ENCODE data around the gene AUTS2.

Gene AUTS2

GRCh38 chr7:70303309-70303708 lies 705.0 kb downstream of the AUTS2 start:
- Histone ChIP-seq H3K9me3 (ENCODE audit: control insufficient read depth in 1 of 2, low read length in 2 of 2) (no peaks in the 10 kb centered on the region), H3K4me3 (ENCODE audit: low read depth in 1 of 2, low read length in 2 of 2) (no peak overlapping the region), H3K4me1 (ENCODE audit: control insufficient read depth in 1 of 2, insufficient read depth in 2 of 2, low read length in 2 of 2) (no peaks in the 10 kb centered on the region), H3K27ac (ENCODE audit: low read depth, low read length) (no peak overlapping the region), H3K27me3 (ENCODE audit: control insufficient read depth in 1 of 2, insufficient read depth in 2 of 2, low read length in 2 of 2) (no peaks in the 10 kb centered on the region), H3K36me3 (ENCODE audit: control insufficient read depth in 1 of 2, insufficient read depth in 2 of 2, low read length in 2 of 2) (no peaks in the 10 kb centered on the region), H3K9ac (ENCODE audit: low read depth in 1 of 2, low read length in 2 of 2) (no peak overlapping the region)

- H3K9ac ChIP-seq (ENCODE audit: low read depth in 1 of 2, low read length in 2 of 2), result no peak overlapping the region
- H3K27me3 ChIP-seq (ENCODE audit: control insufficient read depth in 1 of 2, insufficient read depth in 2 of 2, low read length in 2 of 2), result no peaks in the 10 kb centered on the region
- H3K9me3 ChIP-seq (ENCODE audit: control insufficient read depth in 1 of 2, low read length in 2 of 2), result no peaks in the 10 kb centered on the region
- no peaks in the 10 kb centered on the region for H3K36me3 ChIP-seq (ENCODE audit: control insufficient read depth in 1 of 2, insufficient read depth in 2 of 2, low read length in 2 of 2)
- H3K27ac ChIP-seq (ENCODE audit: low read depth, low read length), result no peak overlapping the region
- H3K4me1 ChIP-seq (ENCODE audit: control insufficient read depth in 1 of 2, insufficient read depth in 2 of 2, low read length in 2 of 2), result no peaks in the 10 kb centered on the region
- no peak overlapping the region for H3K4me3 ChIP-seq (ENCODE audit: low read depth in 1 of 2, low read length in 2 of 2)
Observed at GRCh38 chr7:70303780-70304179, 705.5 kb downstream of the AUTS2 start.

- Histone ChIP-seq H3K9me3 (ENCODE audit: control insufficient read depth in 1 of 2, low read length in 2 of 2) (no peaks in the 10 kb centered on the region), H3K4me3 (ENCODE audit: low read depth in 1 of 2, low read length in 2 of 2) (no peak overlapping the region), H3K4me1 (ENCODE audit: control insufficient read depth in 1 of 2, insufficient read depth in 2 of 2, low read length in 2 of 2) (no peaks in the 10 kb centered on the region), H3K27me3 (ENCODE audit: control insufficient read depth in 1 of 2, insufficient read depth in 2 of 2, low read length in 2 of 2) (no peaks in the 10 kb centered on the region), H3K9ac (ENCODE audit: low read depth in 1 of 2, low read length in 2 of 2) (no peak overlapping the region), H3K27ac (ENCODE audit: low read depth, low read length) (no peak overlapping the region), H3K36me3 (ENCODE audit: control insufficient read depth in 1 of 2, insufficient read depth in 2 of 2, low read length in 2 of 2) (no peaks in the 10 kb centered on the region)
Observed at GRCh38 chr7:70306173-70306572, 707.9 kb downstream of the AUTS2 start.

GRCh38 chr7:70307544-70308106 lies 709.4 kb downstream of the AUTS2 start:
- Histone ChIP-seq H3K9ac (ENCODE audit: low read depth in 1 of 2, low read length in 2 of 2) (no peak overlapping the region), H3K9me3 (ENCODE audit: control insufficient read depth in 1 of 2, low read length in 2 of 2) (no peaks in the 10 kb centered on the region), H3K4me3 (ENCODE audit: low read depth in 1 of 2, low read length in 2 of 2) (no peak overlapping the region), H3K27ac (ENCODE audit: low read depth, low read length) (no peak overlapping the region), H3K36me3 (ENCODE audit: control insufficient read depth in 1 of 2, insufficient read depth in 2 of 2, low read length in 2 of 2) (no peaks in the 10 kb centered on the region), H3K4me1 (ENCODE audit: control insufficient read depth in 1 of 2, insufficient read depth in 2 of 2, low read length in 2 of 2) (no peaks in the 10 kb centered on the region), H3K27me3 (ENCODE audit: control insufficient read depth in 1 of 2, insufficient read depth in 2 of 2, low read length in 2 of 2) (no peaks in the 10 kb centered on the region)

- no peaks in the 10 kb centered on the region for H3K9me3 ChIP-seq (ENCODE audit: control insufficient read depth in 1 of 2, low read length in 2 of 2)
- no peak overlapping the region for H3K4me3 ChIP-seq (ENCODE audit: low read depth in 1 of 2, low read length in 2 of 2)
- no peak overlapping the region for H3K9ac ChIP-seq (ENCODE audit: low read depth in 1 of 2, low read length in 2 of 2)
- H3K36me3 ChIP-seq (ENCODE audit: control insufficient read depth in 1 of 2, insufficient read depth in 2 of 2, low read length in 2 of 2), result no peaks in the 10 kb centered on the region
- H3K4me1 ChIP-seq (ENCODE audit: control insufficient read depth in 1 of 2, insufficient read depth in 2 of 2, low read length in 2 of 2), result no peaks in the 10 kb centered on the region
- H3K27ac ChIP-seq (ENCODE audit: low read depth, low read length), result no peak overlapping the region
- H3K27me3 ChIP-seq (ENCODE audit: control insufficient read depth in 1 of 2, insufficient read depth in 2 of 2, low read length in 2 of 2), result no peaks in the 10 kb centered on the region
Observed at GRCh38 chr7:70312336-70312735, 714.1 kb downstream of the AUTS2 start.

- H3K9ac ChIP-seq (ENCODE audit: low read depth in 1 of 2, low read length in 2 of 2), result no peak overlapping the region
- no peaks in the 10 kb centered on the region for H3K36me3 ChIP-seq (ENCODE audit: control insufficient read depth in 1 of 2, insufficient read depth in 2 of 2, low read length in 2 of 2)
- H3K27me3 ChIP-seq (ENCODE audit: control insufficient read depth in 1 of 2, insufficient read depth in 2 of 2, low read length in 2 of 2), result no peaks in the 10 kb centered on the region
- H3K4me3 ChIP-seq (ENCODE audit: low read depth in 1 of 2, low read length in 2 of 2), result no peak overlapping the region
- no peak overlapping the region for H3K27ac ChIP-seq (ENCODE audit: low read depth, low read length)
- H3K4me1 ChIP-seq (ENCODE audit: control insufficient read depth in 1 of 2, insufficient read depth in 2 of 2, low read length in 2 of 2), result no peaks in the 10 kb centered on the region
- no peaks in the 10 kb centered on the region for H3K9me3 ChIP-seq (ENCODE audit: control insufficient read depth in 1 of 2, low read length in 2 of 2)
Observed at GRCh38 chr7:70313271-70313670, 715.0 kb downstream of the AUTS2 start.

- Histone ChIP-seq H3K9ac (ENCODE audit: low read depth in 1 of 2, low read length in 2 of 2) (no peak overlapping the region), H3K4me1 (ENCODE audit: control insufficient read depth in 1 of 2, insufficient read depth in 2 of 2, low read length in 2 of 2) (no peaks in the 10 kb centered on the region), H3K9me3 (ENCODE audit: control insufficient read depth in 1 of 2, low read length in 2 of 2) (no peaks in the 10 kb centered on the region), H3K36me3 (ENCODE audit: control insufficient read depth in 1 of 2, insufficient read depth in 2 of 2, low read length in 2 of 2) (no peaks in the 10 kb centered on the region), H3K4me3 (ENCODE audit: low read depth in 1 of 2, low read length in 2 of 2) (no peak overlapping the region), H3K27ac (ENCODE audit: low read depth, low read length) (no peak overlapping the region), H3K27me3 (ENCODE audit: control insufficient read depth in 1 of 2, insufficient read depth in 2 of 2, low read length in 2 of 2) (no peaks in the 10 kb centered on the region)
Observed at GRCh38 chr7:70313687-70314086, 715.4 kb downstream of the AUTS2 start.

GRCh38 chr7:70314221-70314620 lies 715.9 kb downstream of the AUTS2 start:
- Histone ChIP-seq H3K4me1 (ENCODE audit: control insufficient read depth in 1 of 2, insufficient read depth in 2 of 2, low read length in 2 of 2) (no peaks in the 10 kb centered on the region), H3K9ac (ENCODE audit: low read depth in 1 of 2, low read length in 2 of 2) (no peak overlapping the region), H3K4me3 (ENCODE audit: low read depth in 1 of 2, low read length in 2 of 2) (no peak overlapping the region), H3K27me3 (ENCODE audit: control insufficient read depth in 1 of 2, insufficient read depth in 2 of 2, low read length in 2 of 2) (no peaks in the 10 kb centered on the region), H3K27ac (ENCODE audit: low read depth, low read length) (no peak overlapping the region), H3K9me3 (ENCODE audit: control insufficient read depth in 1 of 2, low read length in 2 of 2) (no peaks in the 10 kb centered on the region), H3K36me3 (ENCODE audit: control insufficient read depth in 1 of 2, insufficient read depth in 2 of 2, low read length in 2 of 2) (no peaks in the 10 kb centered on the region)

- Histone ChIP-seq H3K36me3 (ENCODE audit: control insufficient read depth in 1 of 2, insufficient read depth in 2 of 2, low read length in 2 of 2) (no peaks in the 10 kb centered on the region), H3K27me3 (ENCODE audit: control insufficient read depth in 1 of 2, insufficient read depth in 2 of 2, low read length in 2 of 2) (no peaks in the 10 kb centered on the region), H3K4me3 (ENCODE audit: low read depth in 1 of 2, low read length in 2 of 2) (no peak overlapping the region), H3K9me3 (ENCODE audit: control insufficient read depth in 1 of 2, low read length in 2 of 2) (no peaks in the 10 kb centered on the region), H3K9ac (ENCODE audit: low read depth in 1 of 2, low read length in 2 of 2) (no peak overlapping the region), H3K27ac (ENCODE audit: low read depth, low read length) (no peak overlapping the region), H3K4me1 (ENCODE audit: control insufficient read depth in 1 of 2, insufficient read depth in 2 of 2, low read length in 2 of 2) (no peaks in the 10 kb centered on the region)
Observed at GRCh38 chr7:70316745-70317144, 718.5 kb downstream of the AUTS2 start.

GRCh38 chr7:70317356-70317755 lies 719.1 kb downstream of the AUTS2 start:
- no peaks in the 10 kb centered on the region for H3K9me3 ChIP-seq (ENCODE audit: control insufficient read depth in 1 of 2, low read length in 2 of 2)
- no peaks in the 10 kb centered on the region for H3K36me3 ChIP-seq (ENCODE audit: control insufficient read depth in 1 of 2, insufficient read depth in 2 of 2, low read length in 2 of 2)
- no peaks in the 10 kb centered on the region for H3K4me1 ChIP-seq (ENCODE audit: control insufficient read depth in 1 of 2, insufficient read depth in 2 of 2, low read length in 2 of 2)
- H3K9ac ChIP-seq (ENCODE audit: low read depth in 1 of 2, low read length in 2 of 2), result no peak overlapping the region
- no peaks in the 10 kb centered on the region for H3K27me3 ChIP-seq (ENCODE audit: control insufficient read depth in 1 of 2, insufficient read depth in 2 of 2, low read length in 2 of 2)
- no peak overlapping the region for H3K27ac ChIP-seq (ENCODE audit: low read depth, low read length)
- no peak overlapping the region for H3K4me3 ChIP-seq (ENCODE audit: low read depth in 1 of 2, low read length in 2 of 2)

GRCh38 chr7:70318511-70318910 lies 720.2 kb downstream of the AUTS2 start:
- Histone ChIP-seq H3K27ac (ENCODE audit: low read depth, low read length) (no peak overlapping the region), H3K4me3 (ENCODE audit: low read depth in 1 of 2, low read length in 2 of 2) (no peak overlapping the region), H3K9ac (ENCODE audit: low read depth in 1 of 2, low read length in 2 of 2) (no peak overlapping the region), H3K9me3 (ENCODE audit: control insufficient read depth in 1 of 2, low read length in 2 of 2) (no peaks in the 10 kb centered on the region), H3K4me1 (ENCODE audit: control insufficient read depth in 1 of 2, insufficient read depth in 2 of 2, low read length in 2 of 2) (no peaks in the 10 kb centered on the region), H3K27me3 (ENCODE audit: control insufficient read depth in 1 of 2, insufficient read depth in 2 of 2, low read length in 2 of 2) (no peaks in the 10 kb centered on the region), H3K36me3 (ENCODE audit: control insufficient read depth in 1 of 2, insufficient read depth in 2 of 2, low read length in 2 of 2) (no peaks in the 10 kb centered on the region)
